Neural cell (in vitro differentiated cells): ENCODE results near the gene AFF3.

Source experiments
- EP300 ChIP-seq: fragments of 450-650 bp; conservative IDR thresholded peaks from 2 replicates; pipeline ENCODE4 v1.6.1; 2014; ENCODE audit warnings: antibody characterized with exemption, mild to moderate bottlenecking, moderate library complexity; ENCODE audit not compliant: poor library complexity, severe bottlenecking
- EZH2 ChIP-seq: fragments of 200-600, 300-800 bp; shearing (Covaris generic), sonication (generic); IDR thresholded peaks from 2 replicates; pipeline ENCODE4 v1.6.1; 2014; ENCODE audit warnings: antibody characterized with exemption, low read length, borderline replicate concordance, mild to moderate bottlenecking; ENCODE audit not compliant: insufficient read depth, poor library complexity, severe bottlenecking
- POLR2AphosphoS5 ChIP-seq: IDR thresholded peaks from 2 replicates; pipeline ENCODE4 v1.6.1; 2012
- RAD21 ChIP-seq: fragments of 450-650 bp; conservative IDR thresholded peaks from 2 replicates; pipeline ENCODE4 v1.6.1; 2014; ENCODE audit warnings: antibody characterized with exemption, mild to moderate bottlenecking, moderate library complexity
- TAF1 ChIP-seq: IDR thresholded peaks from 2 replicates; pipeline ENCODE4 v1.6.1; 2012; ENCODE audit warnings: low read depth
- TF ChIP-seq, protein P1 (sequence below): fragments of 450-650 bp; IDR thresholded peaks from 2 replicates; pipeline ENCODE4 v1.5.1; 2014; ENCODE audit warnings: antibody characterized with exemption, mild to moderate bottlenecking, moderate library complexity; ENCODE audit not compliant: poor library complexity, severe bottlenecking
- TF ChIP-seq, protein P2 (sequence below): IDR thresholded peaks from 2 replicates; pipeline ENCODE4 v1.6.1; 2012; ENCODE audit warnings: borderline replicate concordance

DNA sequence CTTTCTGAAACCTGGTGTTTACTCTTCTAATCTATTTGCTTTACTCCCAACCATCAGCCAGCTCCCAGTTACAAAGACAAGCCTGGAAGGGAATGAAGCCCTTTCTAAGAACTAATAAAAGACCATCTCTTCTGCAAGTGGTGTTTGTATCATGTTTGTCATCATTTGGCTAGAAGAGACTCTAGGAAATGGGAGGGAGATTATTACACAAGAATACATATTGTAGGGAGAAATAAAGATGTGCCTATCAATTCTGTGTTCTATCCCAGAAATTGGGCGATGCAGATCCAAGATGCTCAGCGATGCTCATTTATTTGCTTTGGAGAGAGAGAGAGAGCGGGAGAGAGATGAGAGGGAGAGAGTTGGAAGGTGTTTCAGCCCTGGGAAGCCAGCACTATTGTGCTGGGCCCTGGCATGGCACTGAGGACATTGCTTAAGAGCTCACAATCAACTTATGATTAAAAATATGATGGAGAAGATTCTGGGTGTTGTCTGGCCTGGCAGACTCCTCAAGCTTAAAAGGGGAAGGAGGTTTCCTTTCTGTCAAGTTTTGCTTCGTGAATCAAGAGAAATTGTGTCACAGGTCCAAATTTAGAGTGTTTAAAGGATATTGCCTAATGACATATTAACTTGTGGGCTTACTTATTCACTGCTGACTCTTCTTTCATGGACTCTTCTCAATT is 41.8 kb upstream of the AFF3 start:
- TF ChIP-seq, protein P1, sequence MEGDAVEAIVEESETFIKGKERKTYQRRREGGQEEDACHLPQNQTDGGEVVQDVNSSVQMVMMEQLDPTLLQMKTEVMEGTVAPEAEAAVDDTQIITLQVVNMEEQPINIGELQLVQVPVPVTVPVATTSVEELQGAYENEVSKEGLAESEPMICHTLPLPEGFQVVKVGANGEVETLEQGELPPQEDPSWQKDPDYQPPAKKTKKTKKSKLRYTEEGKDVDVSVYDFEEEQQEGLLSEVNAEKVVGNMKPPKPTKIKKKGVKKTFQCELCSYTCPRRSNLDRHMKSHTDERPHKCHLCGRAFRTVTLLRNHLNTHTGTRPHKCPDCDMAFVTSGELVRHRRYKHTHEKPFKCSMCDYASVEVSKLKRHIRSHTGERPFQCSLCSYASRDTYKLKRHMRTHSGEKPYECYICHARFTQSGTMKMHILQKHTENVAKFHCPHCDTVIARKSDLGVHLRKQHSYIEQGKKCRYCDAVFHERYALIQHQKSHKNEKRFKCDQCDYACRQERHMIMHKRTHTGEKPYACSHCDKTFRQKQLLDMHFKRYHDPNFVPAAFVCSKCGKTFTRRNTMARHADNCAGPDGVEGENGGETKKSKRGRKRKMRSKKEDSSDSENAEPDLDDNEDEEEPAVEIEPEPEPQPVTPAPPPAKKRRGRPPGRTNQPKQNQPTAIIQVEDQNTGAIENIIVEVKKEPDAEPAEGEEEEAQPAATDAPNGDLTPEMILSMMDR = no peak
- no peak for TF ChIP-seq EZH2
- TF ChIP-seq, protein P2, sequence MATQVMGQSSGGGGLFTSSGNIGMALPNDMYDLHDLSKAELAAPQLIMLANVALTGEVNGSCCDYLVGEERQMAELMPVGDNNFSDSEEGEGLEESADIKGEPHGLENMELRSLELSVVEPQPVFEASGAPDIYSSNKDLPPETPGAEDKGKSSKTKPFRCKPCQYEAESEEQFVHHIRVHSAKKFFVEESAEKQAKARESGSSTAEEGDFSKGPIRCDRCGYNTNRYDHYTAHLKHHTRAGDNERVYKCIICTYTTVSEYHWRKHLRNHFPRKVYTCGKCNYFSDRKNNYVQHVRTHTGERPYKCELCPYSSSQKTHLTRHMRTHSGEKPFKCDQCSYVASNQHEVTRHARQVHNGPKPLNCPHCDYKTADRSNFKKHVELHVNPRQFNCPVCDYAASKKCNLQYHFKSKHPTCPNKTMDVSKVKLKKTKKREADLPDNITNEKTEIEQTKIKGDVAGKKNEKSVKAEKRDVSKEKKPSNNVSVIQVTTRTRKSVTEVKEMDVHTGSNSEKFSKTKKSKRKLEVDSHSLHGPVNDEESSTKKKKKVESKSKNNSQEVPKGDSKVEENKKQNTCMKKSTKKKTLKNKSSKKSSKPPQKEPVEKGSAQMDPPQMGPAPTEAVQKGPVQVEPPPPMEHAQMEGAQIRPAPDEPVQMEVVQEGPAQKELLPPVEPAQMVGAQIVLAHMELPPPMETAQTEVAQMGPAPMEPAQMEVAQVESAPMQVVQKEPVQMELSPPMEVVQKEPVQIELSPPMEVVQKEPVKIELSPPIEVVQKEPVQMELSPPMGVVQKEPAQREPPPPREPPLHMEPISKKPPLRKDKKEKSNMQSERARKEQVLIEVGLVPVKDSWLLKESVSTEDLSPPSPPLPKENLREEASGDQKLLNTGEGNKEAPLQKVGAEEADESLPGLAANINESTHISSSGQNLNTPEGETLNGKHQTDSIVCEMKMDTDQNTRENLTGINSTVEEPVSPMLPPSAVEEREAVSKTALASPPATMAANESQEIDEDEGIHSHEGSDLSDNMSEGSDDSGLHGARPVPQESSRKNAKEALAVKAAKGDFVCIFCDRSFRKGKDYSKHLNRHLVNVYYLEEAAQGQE = no peak
- no peak for TF ChIP-seq RAD21
- TF ChIP-seq POLR2AphosphoS5 = no peak
- no peak for TF ChIP-seq EP300
- TF ChIP-seq TAF1 = no peak
